Cardiac fibroblast (primary cell): ENCODE results near the gene EPHB4.

ENCODE experiments used
- DNase-seq, 2 donors: peaks; one replicate each; pipeline versions ENCODE4 v3.0.0 to v3.0.0-alpha.2; 2010; ENCODE audit warnings: low read depth in 2 of 2
- H3K4me3 ChIP-seq, 2 donors: replicated peaks in 1 of 2; 1 replicate in 1 of 2; 2 replicates in 1 of 2; pipeline ENCODE4 v1.5.1; 2011; ENCODE audit warnings: low read depth in 2 of 2, low read length in 2 of 2, mild to moderate bottlenecking in 2 of 2, moderate library complexity in 1 of 2
- TF ChIP-seq, protein P1 (sequence below): IDR thresholded peaks from one replicate; pipeline ENCODE4 v1.5.1; 2011; ENCODE audit warnings: low read depth, mild to moderate bottlenecking, low read length, inconsistent platforms

The EPHB4 gene

DNA sequence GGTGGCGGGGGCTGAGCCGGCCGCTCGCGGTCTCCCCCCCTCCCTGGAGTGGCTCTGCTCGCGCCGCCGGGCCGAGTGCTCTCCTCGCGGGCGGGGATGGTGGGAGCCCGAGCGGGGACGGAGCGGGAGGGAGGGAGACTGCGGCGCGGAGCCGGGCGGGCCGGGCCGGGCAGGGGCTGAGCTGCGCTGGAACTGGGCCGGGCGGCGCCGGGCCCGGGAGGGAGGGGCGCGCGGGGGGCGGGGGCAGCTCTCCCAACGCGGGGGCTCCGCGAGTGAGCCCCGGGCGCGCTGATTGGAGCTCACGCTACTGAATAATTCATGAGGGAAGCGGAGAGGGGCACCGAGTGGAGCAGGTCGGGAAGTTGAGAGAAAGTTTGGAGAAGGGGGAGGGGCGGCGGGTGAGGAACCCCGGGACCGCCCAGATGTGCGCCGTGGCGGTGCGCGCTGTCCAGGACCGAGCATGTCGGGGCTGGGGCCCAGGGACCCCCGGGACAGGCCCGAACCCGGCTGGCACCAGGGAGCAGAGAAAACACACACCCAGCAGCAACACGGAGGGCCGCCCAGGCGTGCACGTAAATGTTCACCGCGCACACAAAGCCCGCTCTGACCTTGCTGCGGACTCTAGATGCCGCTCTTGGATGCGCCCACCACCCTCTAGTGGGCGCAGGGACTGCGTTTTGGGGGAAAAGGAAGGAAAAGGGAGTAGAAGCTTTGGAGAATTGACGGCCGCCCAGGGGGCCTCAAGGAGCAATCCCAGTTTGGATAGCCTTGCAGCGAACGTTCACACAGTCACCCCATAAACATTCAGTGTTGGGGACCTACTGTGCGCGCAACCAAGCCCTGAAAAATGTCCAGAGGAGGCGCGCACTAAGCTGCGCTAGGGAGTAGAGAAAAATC lies at the start of gene EPHB4:
Gene EPHB4 (minus strand): TSS at position 194 of the 897 bp plus-strand sequence. CDS start 493 bp downstream, outside the sequence.
- H3K4me3 ChIP-seq: peak within 1 kb of the TSS; percentile 73 to 87
- DNase-seq: peak; percentile 85 to 93
- TF ChIP-seq, protein P1, sequence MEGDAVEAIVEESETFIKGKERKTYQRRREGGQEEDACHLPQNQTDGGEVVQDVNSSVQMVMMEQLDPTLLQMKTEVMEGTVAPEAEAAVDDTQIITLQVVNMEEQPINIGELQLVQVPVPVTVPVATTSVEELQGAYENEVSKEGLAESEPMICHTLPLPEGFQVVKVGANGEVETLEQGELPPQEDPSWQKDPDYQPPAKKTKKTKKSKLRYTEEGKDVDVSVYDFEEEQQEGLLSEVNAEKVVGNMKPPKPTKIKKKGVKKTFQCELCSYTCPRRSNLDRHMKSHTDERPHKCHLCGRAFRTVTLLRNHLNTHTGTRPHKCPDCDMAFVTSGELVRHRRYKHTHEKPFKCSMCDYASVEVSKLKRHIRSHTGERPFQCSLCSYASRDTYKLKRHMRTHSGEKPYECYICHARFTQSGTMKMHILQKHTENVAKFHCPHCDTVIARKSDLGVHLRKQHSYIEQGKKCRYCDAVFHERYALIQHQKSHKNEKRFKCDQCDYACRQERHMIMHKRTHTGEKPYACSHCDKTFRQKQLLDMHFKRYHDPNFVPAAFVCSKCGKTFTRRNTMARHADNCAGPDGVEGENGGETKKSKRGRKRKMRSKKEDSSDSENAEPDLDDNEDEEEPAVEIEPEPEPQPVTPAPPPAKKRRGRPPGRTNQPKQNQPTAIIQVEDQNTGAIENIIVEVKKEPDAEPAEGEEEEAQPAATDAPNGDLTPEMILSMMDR: peak; percentile 53

DNA sequence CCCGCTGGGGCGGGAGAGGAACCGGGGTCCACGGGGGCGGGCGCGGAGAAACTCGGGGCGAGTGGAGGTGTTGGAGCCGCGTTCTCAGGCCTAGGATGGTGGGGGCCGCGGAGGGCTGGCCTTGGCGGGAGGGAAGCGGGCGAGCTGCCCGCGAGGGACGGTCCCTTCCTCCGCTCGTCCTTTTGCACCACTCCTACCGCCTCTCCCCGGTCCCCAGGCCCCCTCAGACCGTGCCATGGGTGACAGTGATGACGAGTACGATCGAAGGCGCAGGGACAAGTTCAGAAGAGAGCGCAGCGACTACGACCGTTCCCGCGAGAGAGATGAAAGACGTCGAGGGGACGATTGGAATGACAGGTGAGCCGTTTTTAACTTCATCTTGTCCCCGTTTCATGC lies 48.0 kb upstream of the EPHB4 start:
- peak overlapping the region; percentile 89 to 95 for H3K4me3 ChIP-seq
- DNase-seq: no peak
- TF ChIP-seq, protein P1: no peak

DNA sequence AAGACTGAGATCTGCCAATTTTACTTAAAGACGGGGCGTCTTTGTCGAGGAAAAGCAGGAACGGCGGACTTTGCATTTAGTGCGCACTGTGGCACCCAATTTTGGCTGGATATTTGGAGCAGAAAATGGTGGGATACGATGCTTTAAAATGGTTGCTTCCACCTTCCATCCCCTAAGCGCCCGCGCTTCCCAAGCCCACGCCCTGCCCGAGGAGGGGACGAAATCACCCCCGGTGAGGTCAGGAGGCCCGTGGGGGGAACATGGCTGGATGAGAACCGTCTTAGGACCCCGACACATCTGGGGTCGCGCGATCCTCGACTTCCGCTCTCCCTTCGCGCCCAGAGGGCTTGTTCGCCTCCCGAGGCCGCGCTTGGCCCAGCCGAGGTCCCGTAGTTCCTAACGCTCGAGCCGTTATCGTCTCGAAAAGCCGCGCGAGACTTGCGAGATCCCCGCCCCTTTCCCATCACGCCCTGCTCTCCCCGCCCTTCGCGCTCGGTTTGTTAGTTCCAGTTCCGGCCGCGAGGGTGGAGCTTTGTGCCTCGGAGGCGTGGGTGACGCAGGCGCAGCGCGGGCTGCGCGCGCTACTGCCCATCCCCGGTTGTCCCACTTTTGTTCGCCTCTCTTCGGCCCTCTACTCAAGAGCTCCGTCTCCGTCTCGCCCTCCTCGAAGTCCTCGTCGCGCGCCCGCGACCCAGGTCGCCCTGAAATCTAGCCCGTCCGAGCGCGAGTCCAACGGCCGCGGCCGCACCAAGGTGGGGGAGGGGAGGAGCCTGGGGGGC lies 47.4 kb upstream of the EPHB4 start, which contains the start of gene SRRT:
Gene SRRT (plus strand): TSS at position 527 of the 779 bp plus-strand sequence. CDS start 488 bp downstream, outside the sequence.
- TF ChIP-seq, protein P1: peak; percentile 44
- peak within 1 kb of the TSS; percentile 89 to 95 for H3K4me3 ChIP-seq
- peak; percentile 99 for DNase-seq

DNA sequence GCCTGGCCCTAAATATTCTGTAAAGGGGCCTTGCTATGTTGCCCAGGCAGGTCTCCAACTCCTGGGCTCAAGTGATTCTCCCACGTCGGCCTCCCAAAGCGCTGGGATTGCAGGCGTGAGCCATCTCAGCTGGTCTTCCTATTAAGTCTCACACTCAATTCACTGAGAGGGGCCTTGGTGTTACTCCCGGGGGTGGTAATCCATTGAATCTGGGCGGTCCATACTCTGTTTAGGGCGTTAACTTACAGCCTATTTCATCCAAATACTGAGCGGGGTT lies 46.9 kb upstream of the EPHB4 start:
- DNase-seq: no peak
- peak overlapping the region; percentile 89 to 95 for H3K4me3 ChIP-seq
- TF ChIP-seq, protein P1: no peak

DNA sequence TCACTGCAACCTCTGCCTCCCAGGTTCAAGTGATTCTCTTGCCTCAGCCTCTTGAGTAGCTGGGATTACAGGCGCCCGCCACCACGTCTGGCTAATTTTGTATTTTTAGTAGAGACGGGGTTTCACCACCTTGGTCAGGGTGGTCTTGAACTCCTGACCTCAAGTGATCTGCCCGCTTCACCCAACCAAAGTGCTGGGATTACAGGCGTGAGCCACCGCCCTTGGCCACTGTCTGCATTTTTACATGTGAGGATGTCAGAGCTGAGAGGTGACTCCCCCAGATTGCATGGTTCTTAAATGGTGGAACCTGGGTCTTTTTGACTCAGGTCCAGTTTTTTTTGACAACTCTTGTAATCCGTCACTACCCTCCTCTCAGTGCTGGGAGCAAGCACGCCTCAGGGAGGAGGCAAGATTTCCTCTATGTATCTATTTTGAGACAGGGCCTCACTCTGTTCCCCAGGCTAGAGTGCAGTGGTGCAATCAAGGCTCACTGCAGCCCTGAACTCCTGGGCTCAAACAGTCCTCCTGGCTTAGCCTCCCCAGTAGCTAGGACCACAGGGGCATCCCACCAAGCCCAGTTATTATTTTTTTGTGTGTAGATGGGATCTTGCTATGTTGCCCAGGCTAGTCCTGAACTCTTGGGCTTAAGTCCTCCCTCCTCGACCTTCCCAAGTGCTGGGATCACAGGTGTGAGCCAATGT lies 46.4 kb upstream of the EPHB4 start:
- TF ChIP-seq, protein P1: no peak
- DNase-seq: no peak
- H3K4me3 ChIP-seq: peak overlapping the region; percentile 89 to 95

DNA sequence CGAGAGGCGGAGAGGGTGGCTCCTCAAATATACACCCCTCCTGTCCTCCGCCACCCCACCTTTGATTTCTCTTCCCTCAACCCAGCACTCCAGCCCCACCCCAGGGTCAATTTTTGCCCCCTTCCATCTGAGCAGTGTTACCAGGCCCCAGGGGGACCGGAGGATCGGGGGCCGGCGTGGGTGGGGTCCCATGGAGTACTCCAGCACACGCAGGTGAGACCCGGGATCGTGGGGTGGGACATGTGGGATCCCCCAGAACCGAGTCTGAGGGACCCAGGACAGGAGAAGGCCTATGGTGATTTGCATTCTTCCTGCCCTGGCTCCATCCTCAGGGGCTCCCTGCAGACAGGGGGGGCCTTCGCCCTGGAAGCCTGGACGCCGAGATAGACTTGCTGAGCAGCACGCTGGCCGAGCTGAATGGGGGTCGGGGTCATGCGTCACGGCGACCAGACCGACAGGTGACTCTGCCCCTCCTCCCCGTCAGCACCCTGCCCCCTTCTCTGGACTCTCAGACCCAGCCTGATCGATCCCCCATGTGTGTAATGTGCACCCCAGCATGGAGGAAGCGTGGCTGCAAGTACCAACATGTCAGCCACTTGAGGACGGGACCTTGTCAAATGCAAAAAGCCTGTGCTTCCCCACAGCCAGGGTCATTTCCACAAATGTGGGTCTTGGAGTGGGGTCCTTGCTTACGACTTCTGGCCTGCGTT lies 40.6 kb upstream of the EPHB4 start:
- H3K4me3 ChIP-seq: peak overlapping the region; percentile 96 to 97
- TF ChIP-seq, protein P1: no peak
- DNase-seq: no peak
